Measurements from ENCODE around the gene EFNA5.

Gene EFNA5

GRCh38 chr5:107670932-107671741 lies at the start of gene EFNA5:
Gene EFNA5 (minus strand): TSS chr5:107670937.
- Mint-ChIP-seq H3K4me3 (peak within 1 kb of the TSS; percentile 70), H3K36me3 (ENCODE audit: low read depth) (no peaks in the 10 kb centered on the region), H3K4me1 (ENCODE audit: low read depth) (peaks cover 32% of the 10 kb centered on the region), H3K27me3 (peaks cover 85% of the 10 kb centered on the region), H3K9me3 (no peaks in the 10 kb centered on the region), H3K27ac (peak within 1 kb of the TSS; percentile 22)
- DNase-seq = peak; percentile 49

- no peaks in the 10 kb centered on the region for H3K36me3 Mint-ChIP-seq (ENCODE audit: low read depth)
- H3K9me3 Mint-ChIP-seq = peaks cover 22% of the 10 kb centered on the region
- peaks cover 7% of the 10 kb centered on the region for H3K27me3 Mint-ChIP-seq
- no peak for DNase-seq
- H3K27ac Mint-ChIP-seq = no peak overlapping the region
- H3K4me3 Mint-ChIP-seq = no peak overlapping the region
- H3K4me1 Mint-ChIP-seq (ENCODE audit: low read depth) = no peaks in the 10 kb centered on the region
Measured at GRCh38 chr5:107719034-107719606, 48.4 kb upstream of the EFNA5 start.

- no peaks in the 10 kb centered on the region for H3K4me1 Mint-ChIP-seq (ENCODE audit: low read depth)
- no peak overlapping the region for H3K27ac Mint-ChIP-seq
- H3K27me3 Mint-ChIP-seq = peaks cover 4% of the 10 kb centered on the region
- no peaks in the 10 kb centered on the region for H3K36me3 Mint-ChIP-seq (ENCODE audit: low read depth)
- no peak overlapping the region for H3K4me3 Mint-ChIP-seq
- H3K9me3 Mint-ChIP-seq = peaks cover 18% of the 10 kb centered on the region
- DNase-seq = no peak
Measured at GRCh38 chr5:107717816-107718215, 47.1 kb upstream of the EFNA5 start.

GRCh38 chr5:107713228-107713627 lies 42.5 kb upstream of the EFNA5 start:
- H3K27ac Mint-ChIP-seq = no peak overlapping the region
- H3K4me1 Mint-ChIP-seq (ENCODE audit: low read depth) = no peaks in the 10 kb centered on the region
- no peaks in the 10 kb centered on the region for H3K36me3 Mint-ChIP-seq (ENCODE audit: low read depth)
- peaks cover 7% of the 10 kb centered on the region for H3K27me3 Mint-ChIP-seq
- peaks cover 6% of the 10 kb centered on the region for H3K9me3 Mint-ChIP-seq
- DNase-seq = no peak
- no peak overlapping the region for H3K4me3 Mint-ChIP-seq

- Mint-ChIP-seq H3K4me3 (no peak overlapping the region), H3K27ac (no peak overlapping the region), H3K4me1 (ENCODE audit: low read depth) (no peaks in the 10 kb centered on the region), H3K9me3 (peaks cover 9% of the 10 kb centered on the region), H3K27me3 (peaks cover 7% of the 10 kb centered on the region), H3K36me3 (ENCODE audit: low read depth) (no peaks in the 10 kb centered on the region)
- no peak for DNase-seq
Measured at GRCh38 chr5:107712359-107712870, 41.7 kb upstream of the EFNA5 start.

GRCh38 chr5:107705402-107706014 lies 34.8 kb upstream of the EFNA5 start:
- H3K27me3 Mint-ChIP-seq = peaks cover 12% of the 10 kb centered on the region
- H3K4me3 Mint-ChIP-seq = no peak overlapping the region
- H3K27ac Mint-ChIP-seq = no peak overlapping the region
- peaks cover 8% of the 10 kb centered on the region for H3K9me3 Mint-ChIP-seq
- DNase-seq = no peak
- no peaks in the 10 kb centered on the region for H3K36me3 Mint-ChIP-seq (ENCODE audit: low read depth)
- H3K4me1 Mint-ChIP-seq (ENCODE audit: low read depth) = no peaks in the 10 kb centered on the region

GRCh38 chr5:107704681-107705401 lies 34.1 kb upstream of the EFNA5 start:
- peaks cover 5% of the 10 kb centered on the region for H3K9me3 Mint-ChIP-seq
- no peak overlapping the region for H3K4me3 Mint-ChIP-seq
- no peak overlapping the region for H3K27ac Mint-ChIP-seq
- no peak for DNase-seq
- no peaks in the 10 kb centered on the region for H3K4me1 Mint-ChIP-seq (ENCODE audit: low read depth)
- peaks cover 12% of the 10 kb centered on the region for H3K27me3 Mint-ChIP-seq
- no peaks in the 10 kb centered on the region for H3K36me3 Mint-ChIP-seq (ENCODE audit: low read depth)

GRCh38 chr5:107700481-107700880 lies 29.7 kb upstream of the EFNA5 start:
- Mint-ChIP-seq H3K4me3 (no peak overlapping the region), H3K4me1 (ENCODE audit: low read depth) (no peaks in the 10 kb centered on the region), H3K9me3 (peaks cover 2% of the 10 kb centered on the region), H3K36me3 (ENCODE audit: low read depth) (no peaks in the 10 kb centered on the region), H3K27ac (no peak overlapping the region), H3K27me3 (peaks cover 12% of the 10 kb centered on the region)
- DNase-seq = no peak

GRCh38 chr5:107699425-107699824 lies 28.7 kb upstream of the EFNA5 start:
- Mint-ChIP-seq H3K27ac (no peak overlapping the region), H3K9me3 (peaks cover 2% of the 10 kb centered on the region), H3K4me1 (ENCODE audit: low read depth) (no peaks in the 10 kb centered on the region), H3K36me3 (ENCODE audit: low read depth) (no peaks in the 10 kb centered on the region), H3K27me3 (peaks cover 4% of the 10 kb centered on the region), H3K4me3 (no peak overlapping the region)
- DNase-seq = no peak

GRCh38 chr5:107698286-107698685 lies 27.5 kb upstream of the EFNA5 start:
- no peaks in the 10 kb centered on the region for H3K36me3 Mint-ChIP-seq (ENCODE audit: low read depth)
- H3K27ac Mint-ChIP-seq = no peak overlapping the region
- H3K4me1 Mint-ChIP-seq (ENCODE audit: low read depth) = no peaks in the 10 kb centered on the region
- no peaks in the 10 kb centered on the region for H3K9me3 Mint-ChIP-seq
- DNase-seq = no peak
- peaks cover 4% of the 10 kb centered on the region for H3K27me3 Mint-ChIP-seq
- no peak overlapping the region for H3K4me3 Mint-ChIP-seq

- no peak for DNase-seq
- no peaks in the 10 kb centered on the region for H3K4me1 Mint-ChIP-seq (ENCODE audit: low read depth)
- no peak overlapping the region for H3K4me3 Mint-ChIP-seq
- peaks cover 4% of the 10 kb centered on the region for H3K9me3 Mint-ChIP-seq
- no peak overlapping the region for H3K27ac Mint-ChIP-seq
- H3K36me3 Mint-ChIP-seq (ENCODE audit: low read depth) = no peaks in the 10 kb centered on the region
- no peaks in the 10 kb centered on the region for H3K27me3 Mint-ChIP-seq
Measured at GRCh38 chr5:107696498-107696897, 25.8 kb upstream of the EFNA5 start.

GRCh38 chr5:107696080-107696479 lies 25.3 kb upstream of the EFNA5 start:
- no peaks in the 10 kb centered on the region for H3K27me3 Mint-ChIP-seq
- no peak for DNase-seq
- no peaks in the 10 kb centered on the region for H3K4me1 Mint-ChIP-seq (ENCODE audit: low read depth)
- no peak overlapping the region for H3K4me3 Mint-ChIP-seq
- H3K27ac Mint-ChIP-seq = no peak overlapping the region
- H3K36me3 Mint-ChIP-seq (ENCODE audit: low read depth) = no peaks in the 10 kb centered on the region
- H3K9me3 Mint-ChIP-seq = peaks cover 5% of the 10 kb centered on the region

- Mint-ChIP-seq H3K4me3 (no peak overlapping the region), H3K9me3 (peaks cover 5% of the 10 kb centered on the region), H3K27me3 (peaks cover 21% of the 10 kb centered on the region), H3K27ac (no peak overlapping the region), H3K4me1 (ENCODE audit: low read depth) (no peaks in the 10 kb centered on the region), H3K36me3 (ENCODE audit: low read depth) (no peaks in the 10 kb centered on the region)
- no peak for DNase-seq
Measured at GRCh38 chr5:107687937-107688336, 17.2 kb upstream of the EFNA5 start.

GRCh38 chr5:107687404-107687803 lies 16.7 kb upstream of the EFNA5 start:
- H3K36me3 Mint-ChIP-seq (ENCODE audit: low read depth) = no peaks in the 10 kb centered on the region
- H3K4me1 Mint-ChIP-seq (ENCODE audit: low read depth) = no peaks in the 10 kb centered on the region
- no peak for DNase-seq
- H3K9me3 Mint-ChIP-seq = peaks cover 5% of the 10 kb centered on the region
- no peak overlapping the region for H3K4me3 Mint-ChIP-seq
- H3K27ac Mint-ChIP-seq = no peak overlapping the region
- peaks cover 24% of the 10 kb centered on the region for H3K27me3 Mint-ChIP-seq
